ENCODE measurements around the gene RBMS3.

GRCh38 chr3:29440413-29441305 is 159.8 kb downstream of the RBMS3 start:
- TF ChIP-seq CTCF (IDR thresholded peaks at IDR 0.05) (no peak), POLR2A (IDR thresholded peaks at IDR 0.05) (no peak)
